CD14-positive monocyte (primary cell): Measurements from ENCODE around the gene CROCC2. TPM values are rescaled to one million over a fixed set of nuclear protein-coding genes. Genes with fewer than 3 reads are reported as not detected.

Source experiments
- DNase-seq, 3 donors: peaks; one replicate each; pipeline ENCODE4 v3.0.0-alpha.2; 2011 to 2022
- H2AFZ ChIP-seq: 2 replicates; pipeline ENCODE4 v1.6.0; 2012; ENCODE audit warnings: mild to moderate bottlenecking, low read depth, low read length, inconsistent platforms; ENCODE audit not compliant: insufficient read depth, poor library complexity, severe bottlenecking
- H3K27ac ChIP-seq, 2 donors: 1 replicate in 1 of 2; 2 replicates in 1 of 2; pipeline ENCODE4 v1.5.1; 2012 to 2013; ENCODE audit warnings: low read length in 2 of 2, control low read depth in 1 of 2, inconsistent platforms in 1 of 2, low read depth in 1 of 2, mild to moderate bottlenecking in 1 of 2
- H3K27me3 ChIP-seq, 2 donors: one replicate each; pipeline versions ENCODE4 v1.6.0 to v1.6.1; 2011 to 2013; ENCODE audit warnings: low read length in 2 of 2; ENCODE audit not compliant: control insufficient read depth in 2 of 2, insufficient read depth in 2 of 2
- H3K36me3 ChIP-seq, 2 donors: replicated peaks in 1 of 2; 1 replicate in 1 of 2; 2 replicates in 1 of 2; pipeline versions ENCODE4 v1.5.1 to v1.6.1; 2012 to 2013; ENCODE audit warnings: low read length in 2 of 2, control low read depth in 1 of 2, inconsistent platforms in 1 of 2, mild to moderate bottlenecking in 1 of 2; ENCODE audit not compliant: insufficient read depth in 2 of 2, control insufficient read depth in 1 of 2
- H3K4me1 ChIP-seq, 2 donors: 1 replicate in 1 of 2; 2 replicates in 1 of 2; pipeline versions ENCODE4 v1.5.1 to v1.6.1; 2012 to 2013; ENCODE audit warnings: low read length in 2 of 2, control low read depth in 1 of 2, inconsistent platforms in 1 of 2, mild to moderate bottlenecking in 1 of 2, moderate library complexity in 1 of 2; ENCODE audit not compliant: insufficient read depth in 2 of 2, control insufficient read depth in 1 of 2
- H3K4me2 ChIP-seq: replicated peaks from 2 replicates; pipeline ENCODE3; 2012; ENCODE audit warnings: low read length, moderate library complexity, mild to moderate bottlenecking; ENCODE audit not compliant: poor library complexity, severe bottlenecking; ENCODE audit errors: extremely low read depth
- H3K4me3 ChIP-seq, 3 experiments: fragments of 200-600 bp in 1 of 3; sonication (generic) in 1 of 3; replicated peaks in 1 of 3; 1 replicate in 2 of 3; 2 replicates in 1 of 3; pipeline ENCODE4 v1.5.1; 2011 to 2013; ENCODE audit warnings: low read length in 3 of 3, mild to moderate bottlenecking in 3 of 3, control low read depth in 2 of 3, low read depth in 2 of 3, inconsistent platforms in 1 of 3, moderate library complexity in 1 of 3
- H3K79me2 ChIP-seq: 2 replicates; pipeline ENCODE4 v1.6.0; 2012; ENCODE audit warnings: mild to moderate bottlenecking, control low read depth, inconsistent platforms, low read length, moderate library complexity; ENCODE audit not compliant: insufficient read depth
- H3K9ac ChIP-seq: 2 replicates; pipeline ENCODE4 v1.6.0; 2017; ENCODE audit warnings: low read length, mild to moderate bottlenecking; ENCODE audit not compliant: insufficient read depth, poor library complexity, severe bottlenecking
- H3K9me3 ChIP-seq, 2 donors: replicated peaks in 1 of 2; 1 replicate in 1 of 2; 2 replicates in 1 of 2; pipeline versions ENCODE4 v1.5.1 to v1.6.1; 2012 to 2013; ENCODE audit warnings: low read length in 2 of 2, control low read depth in 1 of 2; ENCODE audit not compliant: control insufficient read depth in 1 of 2, insufficient read depth in 1 of 2
- H4K20me1 ChIP-seq: 2 replicates; pipeline ENCODE4 v1.6.0; 2012; ENCODE audit warnings: mild to moderate bottlenecking, low read length, control low read depth, moderate library complexity; ENCODE audit not compliant: insufficient read depth
- H3K27ac Mint-ChIP-seq, 7 donors: one replicate each; pipeline ENCODE4 v1.8.0; 2020; ENCODE audit warnings: mild to moderate bottlenecking in 7 of 7, mixed read lengths in 7 of 7, moderate library complexity in 6 of 7, inconsistent platforms in 2 of 7
- H3K27me3 Mint-ChIP-seq, 3 donors: one replicate each; pipeline ENCODE4 v1.8.0; 2021 to 2022; ENCODE audit warnings: low read depth in 3 of 3, mild to moderate bottlenecking in 3 of 3, mixed read lengths in 3 of 3, moderate library complexity in 3 of 3, inconsistent platforms in 1 of 3
- H3K36me3 Mint-ChIP-seq, 2 donors: one replicate each; pipeline ENCODE4 v1.8.0; 2020; ENCODE audit warnings: mixed read lengths in 2 of 2, inconsistent platforms in 1 of 2, mild to moderate bottlenecking in 1 of 2
- H3K4me1 Mint-ChIP-seq: one replicate; pipeline ENCODE4 v1.8.0; 2020; ENCODE audit warnings: mild to moderate bottlenecking, mixed read lengths
- H3K4me3 Mint-ChIP-seq, 2 donors: one replicate each; pipeline ENCODE4 v1.8.0; 2020; ENCODE audit warnings: mild to moderate bottlenecking in 2 of 2, mixed read lengths in 2 of 2, moderate library complexity in 1 of 2
- H3K9me3 Mint-ChIP-seq, 7 donors: one replicate each; pipeline ENCODE4 v1.8.0; 2020 to 2022; ENCODE audit warnings: mixed read lengths in 7 of 7, mild to moderate bottlenecking in 6 of 7, moderate library complexity in 6 of 7, inconsistent platforms in 2 of 7
- CTCF ChIP-seq: fragments of 200-600 bp; IDR thresholded peaks from one replicate; pipeline ENCODE4 v1.8.0; 2022; ENCODE audit warnings: antibody characterized with exemption, mild to moderate bottlenecking
- WGBS: methylation state at CpG from one replicate; pipeline ENCODE4 v1.1.5; 2013; ENCODE audit warnings: missing lambda C conversion rate; ENCODE audit not compliant: insufficient coverage; 5-methylcytosine and 5-hydroxymethylcytosine counted together
- intact Hi-C, 2 donors: fragments of 100-400 bp; cut with micrococcal nuclease; formaldehyde crosslinking; loops; one replicate each; pipeline versions ENCODE4 v1.15.0 to v1.15.1; 2023
- polyA plus RNA-seq, 3 donors: library from polyadenylated mRNA; depleted of rRNA in 1 of 3; unstranded in 2 of 3; stranded (reverse) in 1 of 3; fragments of 300-500 nt in 2 of 3; fragments of >200 nt in 1 of 3; fragmentation: Illumina TruSeq in 2 of 3; gene quantifications; 1 replicate in 2 of 3; 2 replicates in 1 of 3; pipeline ENCODE4 v1.2.3, GENCODE V29; 2012 to 2021

The CROCC2 gene
- polyA plus RNA-seq, 3 donors, result 0.15 TPM; not detected in 2

GRCh38 chr2:240992572-240993291, 86.6 kb downstream of the CROCC2 start:
- DNase-seq, result peak in 1 of 3 donors; percentile 5
- intact Hi-C loops, result loop anchor here in 1 of 2 donors (10.0 kb wide), 2 partner anchors 162 to 742 kb away; partner anchors contain the start of genes D2HGDH and PPP1R7
- peak overlapping the region in 2 of 7 donors; percentile 6 to 18 for H3K27ac Mint-ChIP-seq
- Histone ChIP-seq H3K27ac (no peak overlapping the region), H3K4me3 (no peak overlapping the region), H3K4me2 (no peak overlapping the region), H4K20me1 (no peaks in the 10 kb centered on the region), H3K9ac (no peak overlapping the region), H3K27me3 (peaks cover 0 to 21% of the 10 kb centered on the region in 2 donors), H3K36me3 (no peaks in the 10 kb centered on the region), H3K79me2 (no peaks in the 10 kb centered on the region), H3K9me3 (no peaks in the 10 kb centered on the region), H3K4me1 (peaks cover 1 to 4% of the 10 kb centered on the region in 2 donors), H2AFZ (no peak overlapping the region)
- H3K36me3 Mint-ChIP-seq, result no peaks in the 10 kb centered on the region
- peaks cover 25 to 49% (median 31%) of the 10 kb centered on the region in 3 donors for H3K27me3 Mint-ChIP-seq
- H3K4me3 Mint-ChIP-seq, result no peak overlapping the region
- H3K9me3 Mint-ChIP-seq, result peaks cover 0 to 5% (median 2%) of the 10 kb centered on the region in 7 donors
- TF ChIP-seq CTCF, result no peak
- WGBS, result 31% methylated on average over 16 of the region's 20 CpGs
- peaks cover 14% of the 10 kb centered on the region for H3K4me1 Mint-ChIP-seq

- H3K9me3 ChIP-seq, result no peaks in the 10 kb centered on the region
- WGBS, result 95% methylated on average over 17 of the region's 19 CpGs
- no peaks in the 10 kb centered on the region for H3K36me3 Mint-ChIP-seq
- peaks cover 6 to 8% of the 10 kb centered on the region in 2 donors for H3K4me1 ChIP-seq
- no peak for TF ChIP-seq CTCF
- no peak overlapping the region for H3K9ac ChIP-seq
- no peaks in the 10 kb centered on the region for H3K79me2 ChIP-seq
- H3K9me3 Mint-ChIP-seq, result peaks cover 0 to 3% (median 0%) of the 10 kb centered on the region in 7 donors
- H4K20me1 ChIP-seq, result no peaks in the 10 kb centered on the region
- intact Hi-C loops, result loop anchor here in 1 of 2 donors (10.0 kb wide), 2 partner anchors 161 to 741 kb away; partner anchors contain the start of genes D2HGDH and PPP1R7
- no peak for DNase-seq
- no peak overlapping the region for H3K4me3 Mint-ChIP-seq
- no peaks in the 10 kb centered on the region for H3K36me3 ChIP-seq
- H3K27me3 Mint-ChIP-seq, result peaks cover 27 to 53% (median 33%) of the 10 kb centered on the region in 3 donors
- no peak overlapping the region for H3K27ac ChIP-seq
- no peak overlapping the region for H3K4me3 ChIP-seq
- H3K27me3 ChIP-seq, result peaks cover 0 to 24% of the 10 kb centered on the region in 2 donors
- H2AFZ ChIP-seq, result no peak overlapping the region
- no peak overlapping the region for H3K27ac Mint-ChIP-seq
- H3K4me1 Mint-ChIP-seq, result peaks cover 14% of the 10 kb centered on the region
- no peak overlapping the region for H3K4me2 ChIP-seq
Measured at GRCh38 chr2:240993446-240994170, 87.5 kb downstream of the CROCC2 start.
